ENCODE data around the gene PDE3A. TPM values are rescaled to one million over a fixed set of nuclear protein-coding genes. Genes with fewer than 3 reads are reported as not detected.

Gene PDE3A
- total RNA-seq, 2 donors from 2014 or later = 5.5 to 6.2 TPM

GRCh38 chr12:20722142-20722541 is 353.8 kb downstream of the PDE3A start:
- intact Hi-C loops (cut with DNase I) = no loop called here
- H3K27me3 ChIP-seq (replicated peaks; ENCODE audit: insufficient read depth) = no peaks in the 10 kb centered on the region

GRCh38 chr12:20731274-20731673 is 362.9 kb downstream of the PDE3A start:
- no peak for DNase-seq (ENCODE audit: low spot score)
- Histone ChIP-seq H3K27ac (no peak overlapping the region), H3K4me1 (replicated peaks) (no peaks in the 10 kb centered on the region), H3K4me3 (no peak overlapping the region), H3K27me3 (replicated peaks; ENCODE audit: insufficient read depth) (no peaks in the 10 kb centered on the region), H3K9me3 (no peaks in the 10 kb centered on the region), H3K36me3 (no peaks in the 10 kb centered on the region)
- TF ChIP-seq POLR2AphosphoS5 (IDR thresholded peaks at IDR 0.05) = no peak
- no peak for TF ChIP-seq POLR2A (IDR thresholded peaks at IDR 0.05)
- TF ChIP-seq CTCF (IDR thresholded peaks at IDR 0.05) = no peak
- intact Hi-C loops (cut with DNase I) = no loop called here
- 66% methylated on average over 1 of the region's 1 CpG for WGBS

More at GRCh38 chr12:20722142-20722541, 353.8 kb downstream of the PDE3A start:
- 33% methylated on average over 1 of the region's 1 CpG for WGBS
- Histone ChIP-seq H3K4me1 (replicated peaks) (peaks cover 2% of the 10 kb centered on the region), H3K4me3 (no peak overlapping the region), H3K36me3 (no peaks in the 10 kb centered on the region), H3K9me3 (no peaks in the 10 kb centered on the region), H3K27ac (no peak overlapping the region)
- no peak for TF ChIP-seq POLR2AphosphoS5 (IDR thresholded peaks at IDR 0.05)
- TF ChIP-seq CTCF (IDR thresholded peaks at IDR 0.05) = no peak
- TF ChIP-seq POLR2A (IDR thresholded peaks at IDR 0.05) = no peak
- no peak for DNase-seq (ENCODE audit: low spot score)

All from prostate gland (tissue), 2 donors.